Activated CD8-positive, alpha-beta memory T cell treated with anti-CD3 and anti-CD28 coated beads, Interleukin-2, amount 50 U/mL, for 4 hours (primary cell): ENCODE data around the gene LHB.
"Not testable (repeated sequence)": the region's sequence is repeated elsewhere in the genome, so short reads cannot be mapped to it uniquely, and the experiment has no call there.

ENCODE experiments used
- DNase-seq: peaks from one replicate; pipeline ENCODE4 v3.0.0-alpha.2; 2020

LHB gene

DNA sequence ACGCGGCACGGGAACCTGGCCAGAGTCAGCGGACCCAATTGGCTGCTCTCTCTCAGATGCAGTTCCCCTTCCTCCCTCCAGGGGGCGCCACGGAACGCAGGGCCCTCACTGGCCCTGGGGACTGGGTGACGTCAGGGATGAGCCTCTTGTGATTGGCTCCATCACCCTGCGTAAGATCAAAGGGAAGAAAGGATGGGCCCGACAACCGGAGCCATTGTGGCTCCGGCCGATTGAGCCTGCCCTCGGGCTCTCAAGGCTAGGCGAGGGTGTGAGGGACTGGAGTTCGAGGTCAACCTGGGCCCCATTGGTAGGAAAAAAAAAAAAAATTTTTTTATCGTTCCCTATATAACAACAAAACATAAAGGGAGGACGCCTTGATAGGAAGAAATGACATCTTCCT, 19.9 kb upstream of the LHB start, which contains the start of gene CGB1:
Gene CGB1 (minus strand): TSS at position 81 of the 400 bp plus-strand sequence. CDS start 184 bp downstream, outside the sequence.
- peak; percentile 48 for DNase-seq

DNA sequence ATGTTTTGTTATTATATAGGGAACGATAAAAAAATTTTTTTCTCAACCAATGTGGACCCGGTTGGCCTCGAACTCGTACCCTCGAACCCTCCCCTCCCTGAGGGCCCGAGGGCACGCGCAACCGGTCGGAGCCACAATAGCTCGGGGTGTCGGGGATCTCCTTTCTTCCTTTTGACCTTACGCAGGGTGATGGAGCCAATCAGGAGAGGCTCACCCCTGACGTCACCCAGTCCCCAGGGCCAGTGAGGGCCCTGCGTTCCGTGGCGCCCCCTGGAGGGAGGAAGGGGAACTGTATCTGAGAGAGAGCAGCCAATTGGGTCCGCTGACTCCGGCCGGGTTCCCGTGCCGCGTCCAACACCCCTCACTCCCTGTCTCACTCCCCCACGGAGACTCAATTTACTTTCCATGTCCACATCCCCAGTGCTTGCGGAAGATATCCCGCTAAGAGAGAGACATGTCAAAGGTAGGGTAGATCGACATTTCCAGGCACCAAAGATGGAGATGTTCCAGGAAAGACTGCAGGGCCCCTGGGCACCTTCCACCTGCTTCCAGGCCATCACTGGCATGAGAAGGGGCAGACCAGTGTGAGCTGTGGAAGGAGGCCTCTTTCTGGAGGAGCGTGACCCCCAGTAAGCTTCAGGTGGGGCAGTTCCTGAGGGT, 14.9 kb upstream of the LHB start, which contains the start of gene CGB2:
Gene CGB2 (plus strand): TSS at position 249 of the 660 bp plus-strand sequence. CDS start 206 bp downstream, at position 455.
- peak; percentile 71 for DNase-seq

- not testable (repeated sequence) for DNase-seq
Observed at GRCh38 chr19:49030323-49030722, 13.4 kb upstream of the LHB start.

DNA sequence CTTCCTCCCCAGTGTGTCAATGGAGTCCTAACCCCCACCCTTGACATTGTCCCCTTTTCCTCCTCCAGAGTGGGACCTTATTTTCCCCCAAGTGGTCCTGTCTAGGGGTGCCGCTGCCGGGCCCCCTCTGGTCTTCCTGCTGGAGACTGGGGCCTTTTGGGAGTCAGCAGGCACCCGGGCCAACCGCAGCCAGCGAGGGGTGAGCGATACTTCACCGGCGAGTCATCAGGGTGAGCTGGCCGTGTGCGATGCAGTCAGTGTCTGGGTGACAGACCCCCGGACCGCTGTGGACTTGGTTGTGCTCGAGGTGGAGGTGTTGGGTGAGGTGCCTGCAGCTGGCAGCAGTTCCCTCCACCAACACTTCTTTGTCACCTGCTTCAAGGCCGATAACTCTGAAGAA, 12.9 kb upstream of the LHB start:
- DNase-seq = not testable (repeated sequence)

- not testable (repeated sequence) for DNase-seq
Observed at GRCh38 chr19:49028686-49029085, 11.8 kb upstream of the LHB start.

DNA sequence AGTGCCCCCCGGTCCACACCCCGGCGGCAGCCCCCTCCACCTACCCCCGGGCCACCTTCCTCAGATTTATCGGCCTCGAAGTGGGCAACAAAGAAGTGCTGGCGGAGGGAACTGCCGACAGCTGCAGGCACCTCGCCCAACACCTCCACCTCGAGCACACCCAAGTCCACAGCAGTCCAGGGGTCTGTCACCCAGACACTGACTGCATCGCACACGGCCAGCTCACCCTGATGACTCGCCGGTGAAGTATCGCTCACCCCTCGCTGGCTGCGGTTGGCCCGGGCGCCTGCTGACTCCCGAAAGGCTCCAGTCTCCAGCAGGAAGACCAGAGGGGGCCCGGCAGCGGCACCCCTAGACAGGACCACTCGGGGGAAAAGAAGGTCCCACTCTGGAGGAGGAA, 8.7 kb upstream of the LHB start:
- DNase-seq = not testable (repeated sequence)

DNA sequence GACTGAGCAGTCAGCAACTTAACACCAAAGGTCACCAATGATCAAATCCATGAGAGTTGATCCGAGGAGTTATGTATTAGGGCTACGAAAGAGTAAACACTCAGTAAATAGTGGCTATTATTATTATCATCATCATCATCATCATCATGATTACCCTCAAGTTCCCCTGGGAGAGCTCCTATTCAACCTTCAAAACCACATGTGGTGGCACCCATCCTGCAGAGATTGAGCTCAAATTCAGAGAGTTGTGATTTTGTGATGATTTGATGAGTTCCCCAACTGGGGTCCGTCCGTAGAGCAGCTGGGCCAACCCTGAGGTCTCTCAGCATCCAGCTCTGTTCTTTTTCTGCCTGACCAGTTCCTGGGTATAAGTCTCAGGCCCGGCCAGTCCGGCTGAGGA, 8.2 kb upstream of the LHB start:
- not testable (repeated sequence) for DNase-seq

GRCh38 chr19:49024233-49024632, 7.3 kb upstream of the LHB start, which contains the start of gene CGB3:
Gene CGB3, minus strand, starts transcription at chr19:49024333. Its CDS starts 362 bp downstream, at chr19:49023971.
- not testable (repeated sequence) for DNase-seq

DNA sequence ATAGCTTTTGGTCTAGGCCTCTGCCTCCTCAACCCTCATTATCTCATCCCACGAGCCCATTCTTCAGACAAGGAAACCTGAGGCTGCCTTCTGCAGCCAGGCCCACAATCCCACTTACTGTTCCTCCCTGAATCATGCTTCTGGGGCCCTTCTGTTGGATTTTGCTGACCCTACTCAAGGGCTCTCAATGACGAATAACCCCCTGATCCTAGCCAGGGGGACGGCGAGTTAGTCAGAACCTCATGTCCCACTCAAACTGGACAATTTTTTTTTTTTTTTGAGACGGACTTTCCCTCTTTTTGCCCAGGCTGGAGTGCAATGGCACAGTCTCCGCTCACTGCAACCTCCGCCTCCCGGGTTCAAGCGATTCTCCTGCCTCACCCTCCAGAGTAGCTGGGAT, 5.2 kb upstream of the LHB start:
- DNase-seq = no peak

DNA sequence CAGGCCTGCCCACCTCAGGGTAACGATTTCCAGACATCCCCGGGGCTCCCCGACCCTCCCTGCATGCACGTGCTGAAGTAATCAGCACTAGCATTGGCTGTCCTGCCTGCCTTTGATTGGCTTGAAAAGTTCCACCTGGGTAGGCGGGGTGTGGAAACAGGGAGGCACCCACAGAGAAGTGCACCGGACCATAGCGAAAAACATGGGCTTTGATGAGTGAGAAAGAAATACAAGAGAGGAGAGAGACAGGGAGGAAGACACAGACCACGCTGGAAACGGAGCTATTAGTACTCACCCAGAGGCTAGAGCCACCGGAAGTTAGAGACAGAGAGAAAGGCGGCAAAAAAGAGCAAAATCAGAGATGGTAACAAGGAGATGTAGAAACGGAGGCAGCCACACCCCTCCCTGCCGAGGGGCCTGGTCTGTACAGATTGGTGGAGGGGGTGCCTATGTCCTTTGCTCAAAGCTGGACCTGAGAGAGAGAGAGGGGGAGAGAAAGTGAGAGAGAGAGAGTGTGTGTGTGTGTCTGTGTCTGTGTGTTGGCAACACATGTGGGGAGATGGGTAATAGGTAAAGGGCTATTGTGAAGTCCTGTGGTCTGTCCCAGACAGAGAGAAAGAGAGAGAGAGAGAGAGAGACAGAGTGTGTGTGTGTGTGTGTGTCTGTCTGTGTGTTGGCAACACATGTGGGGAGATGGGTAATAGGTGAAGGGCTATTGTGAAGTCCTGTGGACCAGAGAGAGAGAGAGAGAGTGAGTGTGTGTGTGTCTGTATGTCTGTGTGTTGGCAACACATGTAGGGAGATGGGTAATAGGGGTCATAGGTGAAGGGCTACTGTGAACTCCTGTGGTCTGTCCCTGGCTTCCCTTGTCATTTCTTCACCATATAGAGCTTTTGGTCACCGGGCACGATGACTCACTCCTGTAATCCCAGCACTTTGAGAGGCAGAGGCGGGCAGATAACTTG, 4.3 kb upstream of the LHB start:
- no peak for DNase-seq

GRCh38 chr19:49020342-49020741, 3.5 kb upstream of the LHB start:
- DNase-seq = no peak

- peak; percentile 69 for DNase-seq
Observed at GRCh38 chr19:49019242-49019932, 2.5 kb upstream of the LHB start.

DNA sequence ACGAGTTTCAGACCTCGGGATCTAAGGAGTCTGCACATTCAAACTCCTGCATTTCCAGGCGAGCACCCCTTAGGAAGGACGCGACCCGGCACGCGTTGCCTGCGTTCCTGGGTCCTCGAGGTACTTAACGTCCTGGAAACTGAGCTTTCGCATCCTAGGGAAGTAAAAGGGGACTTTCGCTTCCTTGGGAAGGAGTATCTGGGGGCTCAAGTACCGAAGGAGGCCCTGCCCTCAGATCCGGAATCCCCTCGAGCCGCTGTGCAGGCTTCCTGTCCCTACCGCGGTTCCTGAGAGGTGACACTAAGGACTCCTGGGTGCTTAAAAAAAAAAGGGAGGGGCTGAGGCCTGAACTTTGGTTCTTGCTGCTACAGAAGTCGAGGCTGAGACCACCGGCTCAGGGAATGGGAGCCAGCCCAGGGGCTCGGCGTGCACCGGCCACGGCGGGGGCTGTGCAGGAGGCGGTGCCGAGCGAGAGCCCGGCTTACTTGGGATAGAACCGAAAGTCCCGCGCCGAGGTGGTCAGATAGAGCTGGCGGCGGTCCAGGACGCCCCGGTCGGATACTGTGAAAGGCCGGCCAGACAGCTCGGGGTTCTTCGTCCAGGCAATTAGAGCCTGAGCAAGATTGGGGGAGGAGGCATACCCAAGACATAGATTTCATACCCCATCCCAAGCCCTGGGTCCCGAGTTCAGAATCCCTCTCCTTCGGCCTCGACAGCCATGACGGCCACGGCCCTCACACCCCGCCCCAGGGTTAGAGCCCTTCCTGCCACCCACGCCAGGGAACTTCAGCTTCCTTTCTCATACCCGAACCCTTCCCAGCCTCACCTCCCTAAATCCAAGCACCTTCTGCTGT, 1.7 kb upstream of the LHB start:
- DNase-seq = not testable (repeated sequence)

DNA sequence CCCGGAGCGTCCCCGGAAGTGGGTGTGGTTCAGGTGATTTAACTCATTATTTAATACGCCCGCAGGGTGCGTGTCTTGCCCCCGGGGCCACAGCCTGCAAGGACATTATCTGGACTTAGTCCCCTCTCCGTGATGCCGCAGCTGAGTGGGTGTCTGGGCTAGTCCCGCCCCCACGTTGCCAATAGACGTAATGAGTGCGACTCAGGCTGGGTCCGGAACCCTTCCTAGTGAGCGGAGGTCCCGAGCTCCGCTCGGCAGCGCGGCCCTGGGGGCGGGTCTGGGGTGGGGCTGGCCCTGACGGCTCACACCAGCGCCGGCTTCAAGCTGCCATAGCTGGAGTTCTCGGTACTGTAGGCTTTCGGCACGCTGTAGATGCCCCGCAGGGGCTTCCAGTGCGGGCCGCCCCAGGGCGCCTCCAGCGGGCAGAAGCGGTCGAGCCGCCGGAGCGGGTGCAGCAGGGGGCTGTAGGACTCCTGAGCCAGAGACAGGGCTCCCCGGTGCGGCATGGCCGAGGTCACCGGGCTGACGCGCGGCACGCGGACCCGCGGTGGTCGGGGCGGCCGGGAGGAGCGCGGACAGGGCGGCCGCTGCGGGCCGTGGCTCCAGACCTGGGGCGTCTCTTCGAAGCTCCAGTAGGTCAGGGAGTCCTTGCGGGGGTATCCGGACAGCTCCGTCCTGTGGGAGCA, 918 bp upstream of the LHB start:
- DNase-seq = peak; percentile 69

DNA sequence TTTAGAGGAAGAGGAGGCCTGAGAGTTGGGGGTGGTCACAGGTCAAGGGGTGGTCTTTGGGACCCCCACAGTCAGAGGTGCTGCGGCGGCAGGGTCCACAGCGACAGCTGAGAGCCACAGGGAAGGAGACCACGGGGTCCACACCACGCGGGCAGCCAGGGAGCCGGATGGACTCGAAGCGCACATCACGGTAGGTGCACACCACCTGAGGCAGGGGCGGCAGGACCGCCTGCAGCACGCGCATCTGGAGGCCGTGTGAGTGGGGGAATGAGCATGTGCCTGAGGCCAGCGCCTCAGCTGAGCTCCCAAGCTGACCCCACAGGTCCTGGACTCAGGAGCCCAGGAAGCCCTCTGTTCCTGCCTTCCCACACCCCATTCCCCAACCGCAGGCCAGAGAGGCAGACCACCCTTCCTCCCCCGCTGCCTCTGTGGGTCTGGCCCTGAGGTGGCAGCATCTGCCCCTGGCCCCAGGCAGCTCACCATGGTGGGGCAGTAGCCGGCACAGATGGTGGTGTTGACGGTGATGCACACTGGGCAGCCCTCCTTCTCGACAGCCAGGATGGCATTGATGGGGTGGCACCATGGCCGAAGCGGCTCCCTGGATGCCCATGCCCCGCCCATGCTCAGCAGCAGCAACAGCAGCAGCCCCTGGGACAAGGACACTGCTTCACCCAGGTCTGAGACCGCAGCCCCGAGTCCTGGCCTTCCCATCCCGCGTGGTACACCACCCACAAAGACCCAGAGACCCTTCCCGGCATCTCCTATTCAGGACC, 638 bp downstream of the LHB start:
- no peak for DNase-seq

- DNase-seq = no peak
Observed at GRCh38 chr19:49014870-49015255, 2.0 kb downstream of the LHB start.

DNA sequence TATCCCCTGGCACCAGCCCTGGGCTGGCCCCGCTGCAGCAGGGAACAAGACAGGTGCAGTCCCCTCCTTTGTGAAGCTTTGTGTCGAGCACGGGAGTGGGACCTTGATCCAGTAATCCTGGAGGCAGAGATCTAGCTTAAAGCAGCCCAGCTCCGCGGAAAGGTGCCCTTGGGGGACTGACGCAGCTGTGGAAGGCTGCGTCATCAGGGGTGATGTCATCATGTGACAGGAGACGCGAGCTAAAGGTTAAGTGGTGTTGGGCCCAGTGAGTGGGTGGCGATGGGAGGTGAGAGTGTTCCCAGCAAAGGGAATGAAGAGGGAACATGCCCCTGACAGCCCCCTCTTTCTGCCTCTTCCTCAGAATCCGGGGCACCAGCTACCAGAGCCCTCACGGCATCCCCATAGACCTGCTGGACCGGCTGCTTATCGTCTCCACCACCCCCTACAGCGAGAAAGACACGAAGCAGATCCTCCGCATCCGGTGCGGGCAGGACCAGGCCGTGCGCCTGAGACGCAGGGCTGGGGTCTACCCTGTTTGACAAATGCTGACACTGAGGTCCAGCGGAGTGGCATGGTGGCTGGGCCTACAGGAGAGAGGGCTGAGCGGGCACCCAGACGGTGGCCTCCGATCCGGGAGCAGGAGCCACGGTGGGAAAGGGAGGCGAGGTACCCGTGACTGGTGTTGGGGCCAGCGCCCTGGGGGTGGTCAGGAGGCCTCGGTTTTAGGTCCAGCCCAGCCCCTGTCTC, 2.6 kb downstream of the LHB start:
- no peak for DNase-seq

DNA sequence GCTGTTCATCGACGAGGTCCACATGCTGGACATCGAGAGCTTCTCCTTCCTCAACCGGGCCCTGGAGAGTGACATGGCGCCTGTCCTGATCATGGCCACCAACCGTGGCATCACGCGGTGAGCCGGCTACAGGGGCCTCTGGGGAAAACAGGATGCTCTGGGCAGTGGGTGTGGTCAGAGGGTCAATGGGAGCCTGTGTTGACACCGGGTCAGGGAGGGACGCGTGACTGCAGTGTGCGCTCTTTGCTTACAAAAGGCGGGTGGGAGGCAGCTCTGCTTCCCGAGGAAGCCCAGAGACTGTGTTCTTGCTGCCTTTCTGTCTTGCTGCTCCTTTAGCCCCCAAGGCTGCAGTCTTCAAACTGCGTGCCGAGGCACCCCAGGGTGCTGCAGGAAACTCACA, 5.7 kb downstream of the LHB start:
- DNase-seq = no peak

GRCh38 chr19:49010453-49010852, 6.4 kb downstream of the LHB start:
- DNase-seq = no peak

DNA sequence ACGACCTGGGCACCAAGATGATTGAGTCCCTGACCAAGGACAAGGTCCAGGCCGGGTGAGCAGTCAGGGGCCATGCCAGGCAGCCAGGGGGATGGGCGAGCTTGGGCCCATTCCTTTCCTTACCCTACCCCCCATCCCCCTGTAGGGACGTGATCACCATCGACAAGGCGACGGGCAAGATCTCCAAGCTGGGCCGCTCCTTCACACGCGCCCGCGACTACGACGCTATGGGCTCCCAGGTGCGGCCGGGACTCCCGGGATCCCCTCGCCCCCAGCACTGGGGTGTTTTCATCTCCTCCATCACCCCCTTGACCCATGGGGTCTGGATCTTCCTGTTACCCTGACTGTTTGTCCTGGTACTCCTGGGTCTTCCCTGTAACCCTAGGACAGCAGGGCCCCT, 7.1 kb downstream of the LHB start:
- DNase-seq = no peak
